ENCODE measurements around the gene GPHN. TPM values are rescaled to one million over a fixed set of nuclear protein-coding genes. Genes with fewer than 3 reads are reported as not detected.

Gene GPHN
- total and polyA plus RNA-seq, 2 donors (not counting 3 experiments of a cell fraction or from before 2014, with no cell fraction given) = 5.1 to 23.2 TPM

DNA sequence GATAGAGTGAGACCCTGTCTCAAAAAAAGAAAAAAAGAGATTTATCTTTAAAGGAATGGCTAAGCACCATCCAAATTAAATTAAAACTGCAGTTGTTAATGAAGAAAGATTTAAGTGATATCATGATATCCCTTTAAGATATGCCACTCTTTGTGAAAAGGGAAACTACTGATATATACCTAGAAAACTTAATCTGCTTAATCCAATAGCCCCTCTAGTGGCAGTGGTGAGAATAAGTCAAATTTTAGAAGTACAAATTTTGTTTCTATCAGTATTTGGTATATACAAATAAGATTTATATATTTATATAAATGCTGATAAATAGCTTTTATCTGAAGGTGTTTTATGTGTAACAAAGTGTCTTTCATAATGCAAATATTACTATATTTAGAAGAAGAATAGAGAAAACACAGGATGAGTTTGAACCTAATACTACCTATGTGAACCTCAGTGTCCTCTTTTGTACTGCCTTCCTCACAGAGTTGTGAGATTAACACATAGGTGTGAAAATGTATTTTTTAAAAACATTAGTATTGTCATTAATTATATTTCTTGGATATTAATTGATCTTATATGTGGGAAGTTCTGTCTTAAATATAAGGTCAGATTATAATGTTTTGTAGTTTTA, 629.9 kb downstream of the GPHN start:
- dilution Hi-C loops (cut with MboI; ENCODE audit: extremely low pct_ligation_motif_present, low sequenced_read_pairs) = no loop called here
- CTCF ChIA-PET = interaction anchor here (0.6 to 2.6 kb wide), 4 partner anchors 19 to 778 kb away, joined by 3 to 7 read pairs (median 4); no protein-coding TSS in a partner anchor
- no TSS peak for BruUV-seq (replicated peaks)

DNA sequence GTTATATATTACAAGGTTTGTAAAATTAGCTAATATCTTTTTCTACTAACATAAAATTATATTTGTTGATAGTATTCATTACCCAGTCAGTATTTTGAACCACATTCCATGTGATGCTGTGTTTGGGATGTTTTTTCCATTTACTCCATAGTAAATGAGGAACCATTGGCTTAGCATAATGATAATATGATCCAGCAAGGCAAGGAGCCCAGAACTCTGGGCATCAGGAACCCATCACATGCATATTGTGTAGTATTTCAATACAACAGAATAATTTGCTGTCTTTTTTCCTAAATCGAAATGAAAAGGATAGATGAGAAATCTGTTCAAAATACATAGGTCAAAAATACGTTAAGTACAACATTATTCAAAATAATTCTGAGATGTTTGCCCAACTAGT, 632.6 kb downstream of the GPHN start:
- H3K36me3 ChIP-seq (ENCODE audit: control insufficient read depth in 2 of 2, extremely low read depth in 1 of 2, insufficient read depth in 2 of 2, low read length in 2 of 2) = no peaks in the 10 kb centered on the region
- FAIRE-seq = no peak
- dilution Hi-C loops (cut with MboI; ENCODE audit: extremely low pct_ligation_motif_present, low sequenced_read_pairs) (no loop called here), intact Hi-C loops (cut with micrococcal nuclease) (no loop called here)
- no peaks in the 10 kb centered on the region for H3K4me1 ChIP-seq (ENCODE audit: control insufficient read depth, extremely low read depth, insufficient read depth, low read length)
- H3K9me1 ChIP-seq (replicated peaks; ENCODE audit: control insufficient read depth, extremely low read depth, insufficient read depth, low read length) = no peaks in the 10 kb centered on the region
- no peaks in the 10 kb centered on the region for H3K27me3 ChIP-seq (ENCODE audit: control insufficient read depth in 2 of 2, insufficient read depth in 2 of 2, low read length in 2 of 2)
- H3K27ac ChIP-seq (ENCODE audit: insufficient read depth, low read depth, low read length) = no peak overlapping the region
- no peaks in the 10 kb centered on the region for H3K79me2 ChIP-seq (ENCODE audit: control insufficient read depth, insufficient read depth, low read length)
- POLR2A ChIA-PET = no interaction called here
- H3K9ac ChIP-seq (replicated peaks; ENCODE audit: extremely low read depth, insufficient read depth, low read length) = no peak overlapping the region
- H2AFZ ChIP-seq (ENCODE audit: low read depth, low read length) = no peak overlapping the region
- TF ChIP-seq, protein P1, sequence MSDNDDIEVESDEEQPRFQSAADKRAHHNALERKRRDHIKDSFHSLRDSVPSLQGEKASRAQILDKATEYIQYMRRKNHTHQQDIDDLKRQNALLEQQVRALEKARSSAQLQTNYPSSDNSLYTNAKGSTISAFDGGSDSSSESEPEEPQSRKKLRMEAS (IDR thresholded peaks at IDR 0.05; ENCODE audit: insufficient read depth, insufficient read length) = no peak
- TF ChIP-seq JUN (IDR thresholded peaks at IDR 0.05; ENCODE audit: borderline replicate concordance, insufficient read depth, insufficient read length, low read depth) (no peak), GATA2 (IDR thresholded peaks at IDR 0.05; ENCODE audit: insufficient read depth, insufficient read length, low read depth, low read length) (no peak), POLR2AphosphoS5 (IDR thresholded peaks at IDR 0.05; ENCODE audit: insufficient read depth, low read depth, low read length) (no peak), EZH2 (IDR thresholded peaks at IDR 0.05; ENCODE audit: borderline replicate concordance, low read depth, low read length, severe bottlenecking) (no peak), FOS (IDR thresholded peaks at IDR 0.05; ENCODE audit: borderline replicate concordance, insufficient read depth, low read length) (no peak), MYC (IDR thresholded peaks at IDR 0.05; ENCODE audit: low read depth, low read length) (no peak), POLR2A (IDR thresholded peaks at IDR 0.05; ENCODE audit: low read depth, low read length) (no peak)
- TF ChIP-seq, protein P2, sequence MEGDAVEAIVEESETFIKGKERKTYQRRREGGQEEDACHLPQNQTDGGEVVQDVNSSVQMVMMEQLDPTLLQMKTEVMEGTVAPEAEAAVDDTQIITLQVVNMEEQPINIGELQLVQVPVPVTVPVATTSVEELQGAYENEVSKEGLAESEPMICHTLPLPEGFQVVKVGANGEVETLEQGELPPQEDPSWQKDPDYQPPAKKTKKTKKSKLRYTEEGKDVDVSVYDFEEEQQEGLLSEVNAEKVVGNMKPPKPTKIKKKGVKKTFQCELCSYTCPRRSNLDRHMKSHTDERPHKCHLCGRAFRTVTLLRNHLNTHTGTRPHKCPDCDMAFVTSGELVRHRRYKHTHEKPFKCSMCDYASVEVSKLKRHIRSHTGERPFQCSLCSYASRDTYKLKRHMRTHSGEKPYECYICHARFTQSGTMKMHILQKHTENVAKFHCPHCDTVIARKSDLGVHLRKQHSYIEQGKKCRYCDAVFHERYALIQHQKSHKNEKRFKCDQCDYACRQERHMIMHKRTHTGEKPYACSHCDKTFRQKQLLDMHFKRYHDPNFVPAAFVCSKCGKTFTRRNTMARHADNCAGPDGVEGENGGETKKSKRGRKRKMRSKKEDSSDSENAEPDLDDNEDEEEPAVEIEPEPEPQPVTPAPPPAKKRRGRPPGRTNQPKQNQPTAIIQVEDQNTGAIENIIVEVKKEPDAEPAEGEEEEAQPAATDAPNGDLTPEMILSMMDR (IDR thresholded peaks at IDR 0.05; ENCODE audit: extremely low read depth in 1 of 2, insufficient read depth in 1 of 2, low read depth in 1 of 2, low read length in 2 of 2) = no peak
- no peaks in the 10 kb centered on the region for H3K9me3 ChIP-seq (replicated peaks; ENCODE audit: control insufficient read depth, insufficient read depth, low read length)
- BruUV-seq (replicated peaks) = no TSS peak
- CTCF ChIA-PET = interaction anchor here (1.7 kb wide), 1 partner anchor 145 kb away, joined by 4 read pairs; no protein-coding TSS in a partner anchor
- no peak overlapping the region for H3K4me2 ChIP-seq (ENCODE audit: insufficient read depth, low read length)
- H3K4me3 ChIP-seq (replicated peaks in 1 of 3; ENCODE audit: insufficient read depth in 1 of 3, low read depth in 1 of 3, low read length in 3 of 3) = no peak overlapping the region
- DNase-seq (ENCODE audit: low read depth, low spot score) = no peak
- no peaks in the 10 kb centered on the region for H4K20me1 ChIP-seq (replicated peaks; ENCODE audit: control insufficient read depth, extremely low read depth, insufficient read depth, low read length)

More for the DNA sequence above, 629.9 kb downstream of the GPHN start:
- peak; percentile 9 for DNase-seq (ENCODE audit: low read depth, low spot score)
- Histone ChIP-seq H3K9me3 (replicated peaks; ENCODE audit: control insufficient read depth, insufficient read depth, low read length) (no peaks in the 10 kb centered on the region), H3K27me3 (ENCODE audit: control insufficient read depth in 2 of 2, insufficient read depth in 2 of 2, low read length in 2 of 2) (no peaks in the 10 kb centered on the region), H3K79me2 (ENCODE audit: control insufficient read depth, insufficient read depth, low read length) (no peaks in the 10 kb centered on the region), H3K9ac (replicated peaks; ENCODE audit: extremely low read depth, insufficient read depth, low read length) (no peak overlapping the region), H3K9me1 (replicated peaks; ENCODE audit: control insufficient read depth, extremely low read depth, insufficient read depth, low read length) (no peaks in the 10 kb centered on the region), H3K4me3 (replicated peaks in 1 of 3; ENCODE audit: insufficient read depth in 1 of 3, low read depth in 1 of 3, low read length in 3 of 3) (no peak overlapping the region), H3K4me1 (ENCODE audit: control insufficient read depth, extremely low read depth, insufficient read depth, low read length) (no peaks in the 10 kb centered on the region), H2AFZ (ENCODE audit: low read depth, low read length) (no peak overlapping the region), H3K4me2 (ENCODE audit: insufficient read depth, low read length) (no peak overlapping the region), H3K27ac (ENCODE audit: insufficient read depth, low read depth, low read length) (no peak overlapping the region), H3K36me3 (ENCODE audit: control insufficient read depth in 2 of 2, extremely low read depth in 1 of 2, insufficient read depth in 2 of 2, low read length in 2 of 2) (no peaks in the 10 kb centered on the region), H4K20me1 (replicated peaks; ENCODE audit: control insufficient read depth, extremely low read depth, insufficient read depth, low read length) (no peaks in the 10 kb centered on the region)
- FAIRE-seq = peak; percentile 62
- no peak for TF ChIP-seq POLR2A (IDR thresholded peaks at IDR 0.05; ENCODE audit: low read depth, low read length)
- TF ChIP-seq, protein P2 (IDR thresholded peaks at IDR 0.05; ENCODE audit: extremely low read depth in 1 of 2, insufficient read depth in 1 of 2, low read depth in 1 of 2, low read length in 2 of 2) = peak; percentile 16 to 18
- POLR2A ChIA-PET = no interaction called here
- intact Hi-C loops (cut with micrococcal nuclease) = loop anchor here (1.0 to 5.0 kb wide), 2 partner anchors 516 to 643 kb away; no protein-coding TSS in a partner anchor
